ENCODE data around the gene CD83.

GRCh38 chr6:14108571-14109410 is 8.8 kb upstream of the CD83 start:
- TF ChIP-seq CTCF (IDR thresholded peaks at IDR 0.05; ENCODE audit: low read length) (no peak), EZH2 (optimal IDR thresholded peaks at IDR 0.05; ENCODE audit: low read depth, low read length) (no peak), EZH2phosphoT487 (IDR thresholded peaks at IDR 0.05; ENCODE audit: low read length) (no peak)

Data from MM.1S (cell line).